ENCODE results near the gene TTN. TPM values are rescaled to one million over a fixed set of nuclear protein-coding genes. Genes with fewer than 3 reads are reported as not detected.

Gene TTN
- total and polyA plus RNA-seq, 2 of the 8 experiments (the other 6 are each of a cell fraction or from before 2014, with no cell fraction given): 0.30 to 9.7 TPM

DNA sequence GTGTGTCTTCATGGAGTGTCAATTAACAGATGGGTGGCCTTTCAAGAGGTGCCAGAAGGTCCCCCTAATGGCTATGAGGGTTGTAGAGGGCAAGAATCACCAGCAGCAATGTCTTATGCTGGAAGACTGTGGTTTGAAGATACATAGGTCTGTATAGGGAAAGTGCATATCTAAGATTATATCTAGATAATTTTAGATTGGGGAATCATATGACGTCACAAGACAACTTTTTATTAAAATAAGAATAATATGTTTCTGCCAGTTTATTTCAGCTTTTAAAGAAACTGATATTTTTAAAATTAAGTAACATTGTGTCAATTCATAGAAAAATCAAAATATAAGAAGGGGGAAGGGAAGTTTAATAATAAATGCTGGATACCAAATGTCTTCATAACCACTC lies 162.3 kb downstream of the TTN start:
- Histone ChIP-seq H3K4me1 (replicated peaks in 1 of 4; ENCODE audit: control insufficient read depth in 3 of 4, insufficient read depth in 4 of 4, low read length in 3 of 4) (no peaks in the 10 kb centered on the region; a peak in 1 of 7 replicates), H2BK12ac (ENCODE audit: low read depth, low read length) (no peak overlapping the region), H2BK5ac (ENCODE audit: low read depth, low read length) (no peak overlapping the region), H2AFZ (ENCODE audit: low read length) (no peak overlapping the region), H4K8ac (ENCODE audit: extremely low read depth, insufficient read depth, low read length) (no peak overlapping the region), H2BK15ac (ENCODE audit: low read length) (no peak overlapping the region), H3K14ac (ENCODE audit: insufficient read length) (no peak overlapping the region), H2BK120ac (replicated peaks; ENCODE audit: low read depth, low read length) (no peak overlapping the region), H3K36me3 (ENCODE audit: control insufficient read depth in 2 of 4, insufficient read depth in 4 of 4, low read length in 3 of 4) (no peaks in the 10 kb centered on the region; a peak in 1 of 8 replicates), H3K23me2 (ENCODE audit: low read depth, low read length) (no peaks in the 10 kb centered on the region), H4K91ac (replicated peaks; ENCODE audit: insufficient read length, low read length) (no peak overlapping the region), H3K27ac (ENCODE audit: low read depth, low read length) (no peak overlapping the region), H3K4me2 (ENCODE audit: insufficient read depth in 1 of 2, low read depth in 2 of 2, low read length in 2 of 2) (no peak overlapping the region), H3K4me3 (ENCODE audit: extremely low read depth in 1 of 4, insufficient read depth in 2 of 4, low read depth in 3 of 4, low read length in 4 of 4) (no peak overlapping the region), H3K27me3 (replicated peaks in 1 of 4; ENCODE audit: control insufficient read depth in 3 of 4, extremely low read depth in 1 of 4, insufficient read depth in 3 of 4, low read length in 3 of 4) (peaks cover 0 to 2% (median 0%) of the 10 kb centered on the region in 4 experiments; a peak in 1 of 7 replicates), H3K56ac (replicated peaks; ENCODE audit: insufficient read length, low read depth, low read length) (no peak overlapping the region), H4K20me1 (replicated peaks in 1 of 2; ENCODE audit: control insufficient read depth in 1 of 2, insufficient read depth in 2 of 2, low read length in 2 of 2) (no peaks in the 10 kb centered on the region), H2BK20ac (ENCODE audit: low read length) (no peak overlapping the region), H3K9me3 (ENCODE audit: insufficient read depth in 2 of 2, low read depth in 1 of 2, low read length in 1 of 2) (no peaks in the 10 kb centered on the region), H4K5ac (ENCODE audit: insufficient read length, low read depth, low read length) (no peak overlapping the region), H2AK5ac (ENCODE audit: low read depth, low read length) (no peak overlapping the region), H3K18ac (ENCODE audit: extremely low read depth, low read length) (no peak overlapping the region), H3K79me2 (ENCODE audit: control insufficient read depth in 1 of 2, insufficient read depth in 2 of 2, low read length in 2 of 2) (no peaks in the 10 kb centered on the region), H3K79me1 (ENCODE audit: low read depth, low read length) (no peaks in the 10 kb centered on the region), H3K9ac (replicated peaks in 1 of 4; ENCODE audit: extremely low read depth in 1 of 4, low read depth in 3 of 4, low read length in 3 of 4) (no peak overlapping the region), H3K4ac (replicated peaks; ENCODE audit: insufficient read length, low read depth, low read length) (no peak overlapping the region), H3K23ac (ENCODE audit: insufficient read length) (no peak overlapping the region)
- DNase-seq (ENCODE audit: low read depth in 1 of 2, low spot score in 2 of 2): no peak
- 92% methylated on average over 1 of the region's 1 CpG; no CpG with 5 or more reads in 1 of the 2 experiments for WGBS, 2 experiments (ENCODE audit: extremely low coverage in 1 of 2, insufficient coverage in 1 of 2, insufficient read length in 1 of 2, insufficient replicate concordance in 2 of 2, low coverage in 1 of 2, low lambda C conversion rate in 2 of 2, missing lambda C conversion rate in 1 of 2)
- CTCF ChIA-PET (ENCODE audit: partially characterized antibody): interaction anchor here (0.9 kb wide), 1 partner anchor 56 kb away, joined by 3 read pairs; no protein-coding TSS in a partner anchor
- POLR2A ChIA-PET (ENCODE audit: partially characterized antibody): no interaction called here
- no peak for TF ChIP-seq KDM4A (IDR thresholded peaks at IDR 0.05; ENCODE audit: low read depth, low read length, severe bottlenecking)
- no peak for FAIRE-seq

Data from H1 (cell line).